ENCODE measurements around the gene TACR3. TPM values are rescaled to one million over a fixed set of nuclear protein-coding genes. Genes with fewer than 3 reads are reported as not detected.

Gene TACR3
- total RNA-seq (2021) (2.7 TPM in 3 replicates), Bru-seq, nascent RNA (percentile 46 among the genes with signal in this experiment)
- long read RNA-seq, experiment 1, full-length matches to known transcripts, result 3 of 11 reads
- long read RNA-seq, experiment 1, partial matches to known transcripts, result 0 of 11 reads
- long read RNA-seq, experiment 1, other reads (novel, unspliced or antisense), result 8 of 11 reads
- long read RNA-seq, experiment 2, partial matches to known transcripts, result 0 of 2 reads
- long read RNA-seq, experiment 2, other reads (novel, unspliced or antisense), result 2 of 2 reads
- long read RNA-seq, experiment 3, full-length matches to known transcripts, result 1 of 1 reads
- long read RNA-seq, experiment 3, partial matches to known transcripts, result 0 of 1 reads
- long read RNA-seq, experiment 3, other reads (novel, unspliced or antisense), result 0 of 1 reads

DNA sequence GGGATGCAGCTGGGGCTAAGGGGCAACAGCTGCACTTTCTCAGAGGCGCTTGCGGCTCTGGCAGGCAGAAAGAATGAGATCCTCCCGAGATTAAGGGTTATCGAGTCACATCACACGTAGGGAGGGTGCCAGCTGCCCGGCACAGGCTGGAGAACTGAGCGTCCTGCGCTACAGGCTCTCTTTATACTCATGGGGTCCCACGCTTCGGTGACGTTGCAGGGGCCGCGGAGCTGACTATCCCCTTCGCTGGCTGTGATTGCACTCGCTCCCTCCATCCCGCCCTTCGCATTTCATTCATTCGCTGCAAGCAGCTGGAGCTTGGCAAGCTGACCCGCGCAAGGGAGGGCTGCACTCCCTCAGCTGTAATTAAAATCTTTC is at the start of gene TACR3:
Gene TACR3, minus strand, starts transcription at position 156 of the 378 bp plus-strand sequence. CDS start 310 bp downstream, outside the sequence.
- POLR2A ChIA-PET, result no interaction called here
- TF ChIP-seq JAZF1 (CRISPR knock-in tag; IDR thresholded peaks at IDR 0.05) (no peak), PRRX2 (CRISPR knock-in tag; IDR thresholded peaks at IDR 0.05) (no peak), CTCF (IDR thresholded peaks at IDR 0.05) (no peak), GABPB1 (CRISPR knock-in tag; IDR thresholded peaks at IDR 0.05) (no peak), CREB1 (CRISPR knock-in tag; IDR thresholded peaks at IDR 0.05) (no peak), GTF2I (CRISPR knock-in tag; conservative IDR thresholded peaks at IDR 0.05) (no peak), IRF2 (CRISPR knock-in tag; IDR thresholded peaks at IDR 0.05; ENCODE audit: borderline replicate concordance, low read depth) (no peak), NR3C1 (CRISPR knock-in tag; conservative IDR thresholded peaks at IDR 0.05; ENCODE audit: low read depth) (no peak), ETV6 (CRISPR knock-in tag; IDR thresholded peaks at IDR 0.05) (no peak), MYBL2 (CRISPR knock-in tag; IDR thresholded peaks at IDR 0.05) (no peak), ZNF219 (CRISPR knock-in tag; IDR thresholded peaks at IDR 0.05; ENCODE audit: borderline replicate concordance) (no peak), CREM (CRISPR knock-in tag; IDR thresholded peaks at IDR 0.05) (no peak), CDX4 (CRISPR knock-in tag; IDR thresholded peaks at IDR 0.05; ENCODE audit: borderline replicate concordance) (no peak), ERG (CRISPR knock-in tag; IDR thresholded peaks at IDR 0.05) (no peak), HMGA2 (CRISPR knock-in tag; IDR thresholded peaks at IDR 0.05) (no peak), FOXP4 (CRISPR knock-in tag; IDR thresholded peaks at IDR 0.05) (no peak), ZNF416 (CRISPR knock-in tag; IDR thresholded peaks at IDR 0.05) (no peak)
- TF ChIP-seq, protein P1, sequence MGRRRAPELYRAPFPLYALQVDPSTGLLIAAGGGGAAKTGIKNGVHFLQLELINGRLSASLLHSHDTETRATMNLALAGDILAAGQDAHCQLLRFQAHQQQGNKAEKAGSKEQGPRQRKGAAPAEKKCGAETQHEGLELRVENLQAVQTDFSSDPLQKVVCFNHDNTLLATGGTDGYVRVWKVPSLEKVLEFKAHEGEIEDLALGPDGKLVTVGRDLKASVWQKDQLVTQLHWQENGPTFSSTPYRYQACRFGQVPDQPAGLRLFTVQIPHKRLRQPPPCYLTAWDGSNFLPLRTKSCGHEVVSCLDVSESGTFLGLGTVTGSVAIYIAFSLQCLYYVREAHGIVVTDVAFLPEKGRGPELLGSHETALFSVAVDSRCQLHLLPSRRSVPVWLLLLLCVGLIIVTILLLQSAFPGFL (CRISPR knock-in tag; IDR thresholded peaks at IDR 0.05; ENCODE audit: borderline replicate concordance), result no peak
- TF ChIP-seq, protein P2, sequence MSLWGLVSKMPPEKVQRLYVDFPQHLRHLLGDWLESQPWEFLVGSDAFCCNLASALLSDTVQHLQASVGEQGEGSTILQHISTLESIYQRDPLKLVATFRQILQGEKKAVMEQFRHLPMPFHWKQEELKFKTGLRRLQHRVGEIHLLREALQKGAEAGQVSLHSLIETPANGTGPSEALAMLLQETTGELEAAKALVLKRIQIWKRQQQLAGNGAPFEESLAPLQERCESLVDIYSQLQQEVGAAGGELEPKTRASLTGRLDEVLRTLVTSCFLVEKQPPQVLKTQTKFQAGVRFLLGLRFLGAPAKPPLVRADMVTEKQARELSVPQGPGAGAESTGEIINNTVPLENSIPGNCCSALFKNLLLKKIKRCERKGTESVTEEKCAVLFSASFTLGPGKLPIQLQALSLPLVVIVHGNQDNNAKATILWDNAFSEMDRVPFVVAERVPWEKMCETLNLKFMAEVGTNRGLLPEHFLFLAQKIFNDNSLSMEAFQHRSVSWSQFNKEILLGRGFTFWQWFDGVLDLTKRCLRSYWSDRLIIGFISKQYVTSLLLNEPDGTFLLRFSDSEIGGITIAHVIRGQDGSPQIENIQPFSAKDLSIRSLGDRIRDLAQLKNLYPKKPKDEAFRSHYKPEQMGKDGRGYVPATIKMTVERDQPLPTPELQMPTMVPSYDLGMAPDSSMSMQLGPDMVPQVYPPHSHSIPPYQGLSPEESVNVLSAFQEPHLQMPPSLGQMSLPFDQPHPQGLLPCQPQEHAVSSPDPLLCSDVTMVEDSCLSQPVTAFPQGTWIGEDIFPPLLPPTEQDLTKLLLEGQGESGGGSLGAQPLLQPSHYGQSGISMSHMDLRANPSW (CRISPR knock-in tag; conservative IDR thresholded peaks at IDR 0.05; ENCODE audit: low read depth), result no peak
- peak within 1 kb of the TSS; percentile 78 for H3K4me3 Mint-ChIP-seq
- peaks cover 28% of the 10 kb centered on the region for H3K27me3 Mint-ChIP-seq (ENCODE audit: low read depth)
- H3K27ac Mint-ChIP-seq, result no peak within 1 kb of the TSS; the same call in 1 of the 2 replicates
- H3K4me1 Mint-ChIP-seq, result peaks cover 14% of the 10 kb centered on the region
- no peaks in the 10 kb centered on the region for H3K36me3 Mint-ChIP-seq
- peak; percentile 60 for DNase-seq (ENCODE audit: low spot score)
- CTCF ChIA-PET, result interaction anchor here (0.7 to 1.5 kb wide), 5 partner anchors 66 to 687 kb away, joined by 3 to 5 read pairs (median 3); partner anchors contain the start of gene BDH2
- no peaks in the 10 kb centered on the region for H3K9me3 Mint-ChIP-seq
- peak; percentile 75 for ATAC-seq

Data from WTC11 (cell line).